ENCODE results near the gene ISLR.

GRCh38 chr15:74225928-74226327 is 52.4 kb downstream of the ISLR start:
- TF ChIP-seq CTCF (IDR thresholded peaks at IDR 0.05): no peak
- no peak for TF ChIP-seq POLR2A (IDR thresholded peaks at IDR 0.05)
